RCC 7860 (cell line): ENCODE results near the gene PHC2.
A peak's percentile ranks its signal among the peaks of the same experiment; 100 is the strongest.
"Not testable (repeated sequence)": the region's sequence is repeated elsewhere in the genome, so short reads cannot be mapped to it uniquely, and the experiment has no call there.

Source experiments
- DNase-seq: peaks from one replicate; pipeline ENCODE4 v3.0.0-alpha.2; 2015; ENCODE audit warnings: low spot score
- FAIRE-seq: peaks from 2 replicates; lab custom pipeline; 2012; peaks lifted over from hg19 to GRCh38; lab: Jason Lieb, UNC

Gene PHC2

GRCh38 chr1:33319186-33319948, 111.5 kb downstream of the PHC2 start:
- FAIRE-seq = no peak
- no peak for DNase-seq

GRCh38 chr1:33317946-33318345, 112.9 kb downstream of the PHC2 start:
- DNase-seq (no peak), FAIRE-seq (no peak)

- FAIRE-seq = no peak
- DNase-seq = no peak
Observed at GRCh38 chr1:33317354-33317753, 113.5 kb downstream of the PHC2 start.

GRCh38 chr1:33316601-33317000, 114.3 kb downstream of the PHC2 start:
- FAIRE-seq (no peak), DNase-seq (no peak)

GRCh38 chr1:33314416-33314815, 116.5 kb downstream of the PHC2 start:
- DNase-seq (no peak), FAIRE-seq (no peak)

GRCh38 chr1:33312413-33312749, 118.5 kb downstream of the PHC2 start:
- no peak for FAIRE-seq
- no peak for DNase-seq

- DNase-seq = no peak
- no peak for FAIRE-seq
Observed at GRCh38 chr1:33311706-33312412, 119.0 kb downstream of the PHC2 start.

GRCh38 chr1:33310702-33311101, 120.2 kb downstream of the PHC2 start:
- no peak for DNase-seq
- FAIRE-seq = no peak

GRCh38 chr1:33309351-33309750, 121.5 kb downstream of the PHC2 start:
- not testable (repeated sequence) for DNase-seq, FAIRE-seq

- no peak for DNase-seq
- no peak for FAIRE-seq
Observed at GRCh38 chr1:33307494-33307864, 123.4 kb downstream of the PHC2 start.

- FAIRE-seq = no peak
- DNase-seq = no peak
Observed at GRCh38 chr1:33306653-33307493, 124.0 kb downstream of the PHC2 start.

- FAIRE-seq (no peak), DNase-seq (no peak)
Observed at GRCh38 chr1:33305816-33306652, 124.9 kb downstream of the PHC2 start.

GRCh38 chr1:33305016-33305415, 125.9 kb downstream of the PHC2 start:
- DNase-seq = no peak
- FAIRE-seq = no peak

GRCh38 chr1:33302325-33302724, 128.6 kb downstream of the PHC2 start:
- FAIRE-seq = no peak
- no peak for DNase-seq

GRCh38 chr1:33301273-33301984, 129.5 kb downstream of the PHC2 start:
- no peak for DNase-seq
- FAIRE-seq = no peak

GRCh38 chr1:33300673-33301072, 130.2 kb downstream of the PHC2 start:
- DNase-seq = no peak
- FAIRE-seq = no peak

GRCh38 chr1:33299461-33300155, 131.3 kb downstream of the PHC2 start:
- FAIRE-seq = no peak
- no peak for DNase-seq

- DNase-seq (peak; percentile 42), FAIRE-seq (no peak)
Observed at GRCh38 chr1:33298623-33299277, 132.1 kb downstream of the PHC2 start.
